GM12878 (cell line): Measurements from ENCODE around the gene MSMB. TPM values are rescaled to one million over a fixed set of nuclear protein-coding genes. Genes with fewer than 3 reads are reported as not detected.

Source experiments
- CHD2 ChIP-seq: IDR thresholded peaks from 2 replicates; pipeline ENCODE4 v1.6.1; 2011; ENCODE audit warnings: low read depth, low read length, improper control_type of control experiment, borderline replicate concordance
- MEF2B ChIP-seq: fragments of 450-650 bp; IDR thresholded peaks from 2 replicates; pipeline ENCODE4 v1.6.1; 2018; ENCODE audit warnings: mild to moderate bottlenecking, moderate library complexity; ENCODE audit not compliant: partially characterized antibody, poor library complexity, severe bottlenecking
- polyA plus RNA-seq, 11 experiments: library from polyadenylated mRNA; depleted of rRNA in 4 of 11; unstranded in 6 of 11; stranded (reverse) in 5 of 11; fragments of >200 nt; fragmentation: Nextera tagmentation in 4 of 11; fragmentation: Illumina TruSeq in 1 of 11; extraction: Ambion mirVana in 4 of 11; extraction: Trizol in 1 of 11; gene quantifications; 1 replicate in 1 of 11; 2 replicates in 10 of 11; pipeline versions ENCODE4 v1.2.1 to v1.2.3, GENCODE V29; 2011 to 2016; ENCODE audit warnings: inconsistent platforms in 2 of 11, missing spikeins in 2 of 11, low read depth in 1 of 11
- total RNA-seq, 4 experiments: library from RNA; depleted of rRNA in 3 of 4; stranded (reverse); fragments of >200 nt in 3 of 4; fragmentation: Illumina TruSeq in 1 of 4; extraction: Trizol in 1 of 4; gene quantifications; 2 replicates each; pipeline versions ENCODE4 v1.2.1 to v1.2.3, GENCODE V29; 2013 to 2021
- TF ChIP-seq, protein P1 (sequence below): IDR thresholded peaks from 2 replicates; pipeline ENCODE4 v1.6.1; 2012; ENCODE audit warnings: low read depth, low read length, improper control_type of control experiment
- TF ChIP-seq, protein P2 (sequence below): IDR thresholded peaks from 2 replicates; pipeline ENCODE4 v1.6.1; 2012; ENCODE audit warnings: mild to moderate bottlenecking, low read depth, low read length

MSMB gene
- total and polyA plus RNA-seq, 10 of the 15 experiments (the other 5 are each of a cell fraction or from before 2014, with no cell fraction given): not detected

DNA sequence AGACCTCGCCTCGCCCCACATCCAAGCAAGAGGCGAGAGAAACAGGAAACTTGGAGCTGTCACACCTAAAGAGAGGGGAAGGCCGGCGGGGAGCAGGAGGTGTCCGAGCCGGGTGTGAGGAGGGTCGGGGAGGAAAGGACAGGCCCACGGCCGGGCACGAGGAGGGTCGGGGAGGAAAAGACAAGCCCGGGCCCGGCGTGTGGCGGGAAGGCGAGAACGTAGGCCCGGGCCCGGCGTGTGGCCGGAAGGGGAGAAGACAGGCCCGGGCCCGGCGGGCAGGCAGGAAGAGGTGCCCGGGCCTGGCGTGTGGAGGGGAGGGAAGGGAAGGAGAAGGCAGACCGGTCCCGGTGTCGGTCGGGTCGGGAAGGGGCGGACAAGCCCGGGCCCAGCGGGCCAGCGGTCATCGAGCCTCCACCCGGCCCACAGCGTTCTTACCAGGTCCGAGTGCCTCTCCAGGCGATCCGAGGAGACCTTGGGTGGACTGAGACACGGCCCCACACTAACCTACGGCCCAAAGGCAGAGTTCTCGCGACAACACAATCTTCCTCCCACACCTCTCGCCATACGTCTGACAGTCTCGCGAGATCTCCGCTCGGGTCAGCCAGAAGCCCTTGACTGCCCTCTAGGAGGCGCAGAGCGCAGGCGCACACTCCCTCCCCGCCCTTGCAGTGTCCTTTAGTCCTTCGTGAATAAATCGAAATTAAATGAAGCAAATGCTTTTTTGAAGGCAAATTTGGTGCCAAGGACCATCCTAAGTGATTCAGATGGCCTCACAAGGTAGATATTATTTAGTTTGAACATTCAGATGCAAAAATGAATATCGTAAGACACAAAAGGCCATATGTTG lies 15.8 kb downstream of the MSMB start, which contains the start of gene NCOA4 (continued):
- TF ChIP-seq MEF2B (no peak), CHD2 (peak; percentile 100)
- TF ChIP-seq, protein P1, sequence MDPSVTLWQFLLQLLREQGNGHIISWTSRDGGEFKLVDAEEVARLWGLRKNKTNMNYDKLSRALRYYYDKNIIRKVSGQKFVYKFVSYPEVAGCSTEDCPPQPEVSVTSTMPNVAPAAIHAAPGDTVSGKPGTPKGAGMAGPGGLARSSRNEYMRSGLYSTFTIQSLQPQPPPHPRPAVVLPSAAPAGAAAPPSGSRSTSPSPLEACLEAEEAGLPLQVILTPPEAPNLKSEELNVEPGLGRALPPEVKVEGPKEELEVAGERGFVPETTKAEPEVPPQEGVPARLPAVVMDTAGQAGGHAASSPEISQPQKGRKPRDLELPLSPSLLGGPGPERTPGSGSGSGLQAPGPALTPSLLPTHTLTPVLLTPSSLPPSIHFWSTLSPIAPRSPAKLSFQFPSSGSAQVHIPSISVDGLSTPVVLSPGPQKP: no peak
- TF ChIP-seq, protein P2, sequence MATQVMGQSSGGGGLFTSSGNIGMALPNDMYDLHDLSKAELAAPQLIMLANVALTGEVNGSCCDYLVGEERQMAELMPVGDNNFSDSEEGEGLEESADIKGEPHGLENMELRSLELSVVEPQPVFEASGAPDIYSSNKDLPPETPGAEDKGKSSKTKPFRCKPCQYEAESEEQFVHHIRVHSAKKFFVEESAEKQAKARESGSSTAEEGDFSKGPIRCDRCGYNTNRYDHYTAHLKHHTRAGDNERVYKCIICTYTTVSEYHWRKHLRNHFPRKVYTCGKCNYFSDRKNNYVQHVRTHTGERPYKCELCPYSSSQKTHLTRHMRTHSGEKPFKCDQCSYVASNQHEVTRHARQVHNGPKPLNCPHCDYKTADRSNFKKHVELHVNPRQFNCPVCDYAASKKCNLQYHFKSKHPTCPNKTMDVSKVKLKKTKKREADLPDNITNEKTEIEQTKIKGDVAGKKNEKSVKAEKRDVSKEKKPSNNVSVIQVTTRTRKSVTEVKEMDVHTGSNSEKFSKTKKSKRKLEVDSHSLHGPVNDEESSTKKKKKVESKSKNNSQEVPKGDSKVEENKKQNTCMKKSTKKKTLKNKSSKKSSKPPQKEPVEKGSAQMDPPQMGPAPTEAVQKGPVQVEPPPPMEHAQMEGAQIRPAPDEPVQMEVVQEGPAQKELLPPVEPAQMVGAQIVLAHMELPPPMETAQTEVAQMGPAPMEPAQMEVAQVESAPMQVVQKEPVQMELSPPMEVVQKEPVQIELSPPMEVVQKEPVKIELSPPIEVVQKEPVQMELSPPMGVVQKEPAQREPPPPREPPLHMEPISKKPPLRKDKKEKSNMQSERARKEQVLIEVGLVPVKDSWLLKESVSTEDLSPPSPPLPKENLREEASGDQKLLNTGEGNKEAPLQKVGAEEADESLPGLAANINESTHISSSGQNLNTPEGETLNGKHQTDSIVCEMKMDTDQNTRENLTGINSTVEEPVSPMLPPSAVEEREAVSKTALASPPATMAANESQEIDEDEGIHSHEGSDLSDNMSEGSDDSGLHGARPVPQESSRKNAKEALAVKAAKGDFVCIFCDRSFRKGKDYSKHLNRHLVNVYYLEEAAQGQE: no peak
- TF ChIP-seq, all 136 proteins: peak for 33
